GM23338 (cell line): ENCODE measurements around the gene IGSF1. TPM values are rescaled to one million over a fixed set of nuclear protein-coding genes. Genes with fewer than 3 reads are reported as not detected.

Experiments used
- ATAC-seq: fragments of 200-7000 bp; cut with Tn5 transposase; 3 replicates; pipeline ENCODE4 v1.9.1; 2020
- DNase-seq: peaks from one replicate; pipeline ENCODE4 v3.0.0-alpha.2; 2015; ENCODE audit warnings: low spot score
- H2AFZ ChIP-seq: fragments of 200-600 bp; sonication (generic); 2 replicates; pipeline ENCODE4 v1.8.0; 2016; ENCODE audit warnings: antibody characterized with exemption, mild to moderate bottlenecking, moderate library complexity
- H3F3A ChIP-seq: fragments of 200-600 bp; sonication (generic); replicated peaks from 2 replicates; pipeline ENCODE4 v1.8.0; 2017; ENCODE audit warnings: antibody characterized with exemption, mixed run types, low read depth
- H3K27ac ChIP-seq: fragments of 200-600 bp; sonication (generic); 2 replicates; pipeline ENCODE4 v1.6.1; 2016; ENCODE audit warnings: low read depth
- H3K27me3 ChIP-seq: fragments of 200-600 bp; sonication (generic); 2 replicates; pipeline ENCODE4 v1.8.0; 2016; ENCODE audit warnings: mild to moderate bottlenecking, mixed run types, moderate library complexity; ENCODE audit not compliant: insufficient read depth
- H3K36me3 ChIP-seq: fragments of 200-600 bp; sonication (generic); 2 replicates; pipeline ENCODE4 v1.8.0; 2016; ENCODE audit warnings: mild to moderate bottlenecking; ENCODE audit not compliant: insufficient read depth
- H3K4me1 ChIP-seq: fragments of 200-600 bp; sonication (generic); 2 replicates; pipeline ENCODE4 v1.8.0; 2016; ENCODE audit warnings: mild to moderate bottlenecking, moderate library complexity; ENCODE audit not compliant: insufficient read depth
- H3K4me2 ChIP-seq: fragments of 200-600 bp; sonication (generic); 2 replicates; pipeline ENCODE4 v1.7.1; 2017; ENCODE audit warnings: mixed run types
- H3K4me3 ChIP-seq: fragments of 200-600 bp; sonication (generic); 2 replicates; pipeline ENCODE4 v1.6.1; 2016; ENCODE audit warnings: mixed run types
- H3K79me2 ChIP-seq: fragments of 200-600 bp; sonication (generic); replicated peaks from 2 replicates; pipeline ENCODE4 v1.8.0; 2017; ENCODE audit warnings: mild to moderate bottlenecking; ENCODE audit not compliant: insufficient read depth
- H3K9me2 ChIP-seq: fragments of 200-600 bp; sonication (generic); 2 replicates; pipeline ENCODE4 v1.8.0; 2017; ENCODE audit not compliant: insufficient read depth
- H4K20me1 ChIP-seq: fragments of 200-600 bp; sonication (generic); replicated peaks from 2 replicates; pipeline ENCODE4 v1.8.0; 2017; ENCODE audit warnings: mild to moderate bottlenecking; ENCODE audit not compliant: insufficient read depth
- H3K27ac Mint-ChIP-seq: 2 replicates; pipeline ENCODE4 v1.8.0; 2020; ENCODE audit warnings: inconsistent platforms, mild to moderate bottlenecking, moderate library complexity, mixed read lengths
- H3K27me3 Mint-ChIP-seq: 3 replicates; pipeline ENCODE4 v1.8.0; 2022; ENCODE audit warnings: low read depth, mild to moderate bottlenecking, moderate library complexity, mixed read lengths, inconsistent platforms; ENCODE audit not compliant: insufficient read depth, poor library complexity
- H3K36me3 Mint-ChIP-seq: 3 replicates; pipeline ENCODE4 v1.8.0; 2021; ENCODE audit warnings: low read depth, mild to moderate bottlenecking, inconsistent platforms, moderate library complexity, mixed read lengths
- H3K4me1 Mint-ChIP-seq: 3 replicates; pipeline ENCODE4 v1.8.0; 2020; ENCODE audit warnings: mild to moderate bottlenecking, inconsistent platforms, mixed read lengths
- H3K4me3 Mint-ChIP-seq: 3 replicates; pipeline ENCODE4 v1.8.0; 2021; ENCODE audit warnings: moderate library complexity, mild to moderate bottlenecking, inconsistent platforms, mixed read lengths
- H3K9me3 Mint-ChIP-seq: 3 replicates; pipeline ENCODE4 v1.8.0; 2020; ENCODE audit warnings: moderate library complexity, mild to moderate bottlenecking, inconsistent platforms, mixed read lengths
- CTCF ChIP-seq, 2 experiments: fragments of 200-600 bp in 1 of 2; sonication (generic) in 1 of 2; conservative IDR thresholded peaks; 2 replicates each; pipeline versions ENCODE4 v1.5.1 to v1.6.1; 2016 to 2017; ENCODE audit warnings: antibody characterized with exemption in 2 of 2, low read depth in 2 of 2, mild to moderate bottlenecking in 2 of 2, moderate library complexity in 1 of 2
- ETS1 ChIP-seq: IDR thresholded peaks from 2 replicates; pipeline ENCODE4 v1.6.1; 2016; ENCODE audit warnings: antibody characterized with exemption
- EZH2phosphoT487 ChIP-seq: fragments of 200-600 bp; sonication (generic); IDR thresholded peaks from one replicate; pipeline ENCODE4 v1.8.1; 2018; ENCODE audit warnings: antibody characterized with exemption; ENCODE audit not compliant: unreplicated experiment
- NANOG ChIP-seq: IDR thresholded peaks from 2 replicates; pipeline ENCODE4 v1.6.1; 2016; ENCODE audit warnings: antibody characterized with exemption, borderline replicate concordance
- POLR2AphosphoS5 ChIP-seq: IDR thresholded peaks from 2 replicates; pipeline ENCODE4 v1.6.1; 2016; ENCODE audit warnings: antibody characterized with exemption, low read depth
- REST ChIP-seq: IDR thresholded peaks from one replicate; pipeline ENCODE4 v1.6.1; 2018; ENCODE audit warnings: antibody characterized with exemption; ENCODE audit not compliant: unreplicated experiment
- STAT1 ChIP-seq: IDR thresholded peaks from one replicate; pipeline ENCODE4 v1.6.1; 2016; ENCODE audit warnings: antibody characterized with exemption; ENCODE audit not compliant: unreplicated experiment
- ZNF331 ChIP-seq: fragments of 250-450 bp; sonication (Bioruptor Pico); IDR thresholded peaks from 2 replicates; pipeline ENCODE4 v1.5.0; 2020; ENCODE audit warnings: low read depth, mild to moderate bottlenecking, moderate library complexity
- ZNF462 ChIP-seq: fragments of 250-450 bp; sonication (Bioruptor Pico); IDR thresholded peaks from 2 replicates; pipeline ENCODE4 v1.5.0; 2020; ENCODE audit warnings: mild to moderate bottlenecking, moderate library complexity
- polyA plus RNA-seq: library from polyadenylated mRNA; unstranded; fragments of >200 nt; fragmentation: Nextera tagmentation; extraction: Ambion mirVana; gene quantifications from 2 replicates; pipeline ENCODE4 v1.2.1, GENCODE V29; 2016
- total RNA-seq: library from RNA; depleted of rRNA; stranded (reverse); fragments of >200 nt; shearing (Covaris generic); gene quantifications from 2 replicates; pipeline ENCODE4 v1.2.3, GENCODE V29; 2014

The IGSF1 gene
- total and polyA plus RNA-seq, 2 experiments from 2014 or later: 12.8 to 19.5 TPM

- TF ChIP-seq CTCF (conservative IDR thresholded peaks at IDR 0.05; ENCODE audit: low read depth in 2 of 2): peak; percentile 69 to 85
Observed at GRCh38 chrX:131262738-131263679, 26.1 kb downstream of the IGSF1 start (continued).

GRCh38 chrX:131262200-131262599 is 26.9 kb downstream of the IGSF1 start:
- Histone ChIP-seq H3K4me3 (no peak overlapping the region), H3K27me3 (no peaks in the 10 kb centered on the region), H3K4me1 (no peaks in the 10 kb centered on the region), H3F3A (no peaks in the 10 kb centered on the region), H3K4me2 (no peak overlapping the region), H3K36me3 (no peaks in the 10 kb centered on the region), H3K79me2 (no peaks in the 10 kb centered on the region), H3K27ac (no peak overlapping the region), H3K9me2 (no peaks in the 10 kb centered on the region), H4K20me1 (no peaks in the 10 kb centered on the region), H2AFZ (no peak overlapping the region)
- no peaks in the 10 kb centered on the region for H3K36me3 Mint-ChIP-seq
- no peak overlapping the region for H3K27ac Mint-ChIP-seq
- H3K27me3 Mint-ChIP-seq: no peaks in the 10 kb centered on the region
- DNase-seq (no peak), ATAC-seq (no peak)
- no peak overlapping the region for H3K4me3 Mint-ChIP-seq
- H3K4me1 Mint-ChIP-seq: peaks cover 10% of the 10 kb centered on the region; the same call in 2 of the 3 replicates
- no peaks in the 10 kb centered on the region for H3K9me3 Mint-ChIP-seq
- no peak for TF ChIP-seq NANOG
- no peak for TF ChIP-seq EZH2phosphoT487
- no peak for TF ChIP-seq ETS1
- no peak for TF ChIP-seq ZNF331
- no peak for TF ChIP-seq STAT1
- TF ChIP-seq ZNF462 (CRISPR knock-in tag): no peak
- no peak for TF ChIP-seq REST
- TF ChIP-seq POLR2AphosphoS5: no peak
